GM18505 (cell line): ENCODE results near the gene HOXD3.

Source experiments
- ATAC-seq: cut with Tn5 transposase; IDR thresholded peaks from one replicate; pipeline ENCODE4 v1.9.1; 2021; ENCODE audit not compliant: unreplicated experiment
- POLR2A ChIP-seq: IDR thresholded peaks from 4 replicates; pipeline ENCODE4 v1.6.1; 2011; ENCODE audit warnings: borderline replicate concordance; ENCODE audit not compliant: insufficient read depth, insufficient read length; ENCODE audit errors: extremely low read depth

The HOXD3 gene

GRCh38 chr2:176124947-176125771, 31.9 kb upstream of the HOXD3 start:
- no peak for TF ChIP-seq POLR2A
- ATAC-seq = no peak

- no peak for TF ChIP-seq POLR2A
- no peak for ATAC-seq
Measured at GRCh38 chr2:176125772-176126054, 31.4 kb upstream of the HOXD3 start.

GRCh38 chr2:176126929-176127773, 30.0 kb upstream of the HOXD3 start:
- no peak for ATAC-seq
- TF ChIP-seq POLR2A = no peak

- TF ChIP-seq POLR2A = no peak
- ATAC-seq = no peak
Measured at GRCh38 chr2:176127774-176128072, 29.4 kb upstream of the HOXD3 start.

GRCh38 chr2:176128172-176128981, 28.7 kb upstream of the HOXD3 start:
- no peak for TF ChIP-seq POLR2A
- no peak for ATAC-seq

GRCh38 chr2:176128982-176129796, 27.9 kb upstream of the HOXD3 start, which contains the start of gene HOXD8:
Gene HOXD8 (plus strand): TSS chr2:176129705. CDS start chr2:176130367, 662 bp downstream.
- no peak for ATAC-seq
- no peak for TF ChIP-seq POLR2A

GRCh38 chr2:176129813-176130146, 27.3 kb upstream of the HOXD3 start:
- TF ChIP-seq POLR2A = no peak
- ATAC-seq = no peak

- ATAC-seq = no peak
- TF ChIP-seq POLR2A = no peak
Measured at GRCh38 chr2:176130147-176130956, 26.8 kb upstream of the HOXD3 start.

- no peak for ATAC-seq
- TF ChIP-seq POLR2A = no peak
Measured at GRCh38 chr2:176130957-176131847, 25.9 kb upstream of the HOXD3 start.

- no peak for TF ChIP-seq POLR2A
Measured at GRCh38 chr2:176131848-176132158, 25.3 kb upstream of the HOXD3 start.

More at GRCh38 chr2:176131848-176132158, 25.3 kb upstream of the HOXD3 start:
- no peak for ATAC-seq
